HG03064 (cell line): ENCODE results near the gene GPRASP1.

Experiments
- ATAC-seq: cut with Tn5 transposase; IDR thresholded peaks from one replicate; pipeline ENCODE4 v1.9.1; 2021; ENCODE audit warnings: low read depth; ENCODE audit not compliant: unreplicated experiment

Gene GPRASP1

DNA sequence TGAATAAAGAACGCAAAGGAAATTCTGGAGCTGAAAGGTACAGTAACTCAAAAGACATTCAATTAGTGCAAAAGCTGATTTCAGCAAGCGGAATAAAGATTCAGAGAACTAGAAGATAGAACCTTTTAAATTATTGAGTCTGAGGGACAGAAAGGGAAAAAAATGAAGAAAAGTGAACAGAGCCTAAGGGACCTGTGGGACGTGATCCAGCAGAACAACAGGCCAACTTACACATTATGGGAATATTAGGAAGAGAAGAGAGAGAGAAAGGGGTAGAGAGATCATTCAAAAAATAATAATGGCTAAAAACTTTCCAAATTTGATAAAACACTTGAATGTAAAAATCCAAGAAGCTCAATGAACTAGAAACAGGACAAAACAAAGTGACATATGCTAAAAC, 43.5 kb downstream of the GPRASP1 start:
- no peak for ATAC-seq

DNA sequence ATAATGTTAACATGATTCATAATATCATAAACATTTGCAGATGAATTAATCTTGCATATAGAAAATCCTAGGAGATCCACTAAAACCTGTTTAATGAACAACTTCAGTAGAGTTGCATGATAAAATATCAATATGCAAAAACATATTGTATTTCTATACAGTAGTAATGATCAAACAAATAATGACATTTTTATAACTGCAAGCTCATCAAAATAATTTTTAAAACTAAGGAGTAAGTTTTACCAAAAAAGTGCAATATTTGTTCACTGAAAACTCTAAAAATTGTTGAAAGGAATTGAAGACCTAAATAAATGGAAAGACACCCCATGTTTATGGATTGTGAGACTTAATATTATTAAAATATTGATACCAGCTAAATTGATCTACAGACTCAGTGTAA, 45.0 kb downstream of the GPRASP1 start:
- ATAC-seq, result no peak

DNA sequence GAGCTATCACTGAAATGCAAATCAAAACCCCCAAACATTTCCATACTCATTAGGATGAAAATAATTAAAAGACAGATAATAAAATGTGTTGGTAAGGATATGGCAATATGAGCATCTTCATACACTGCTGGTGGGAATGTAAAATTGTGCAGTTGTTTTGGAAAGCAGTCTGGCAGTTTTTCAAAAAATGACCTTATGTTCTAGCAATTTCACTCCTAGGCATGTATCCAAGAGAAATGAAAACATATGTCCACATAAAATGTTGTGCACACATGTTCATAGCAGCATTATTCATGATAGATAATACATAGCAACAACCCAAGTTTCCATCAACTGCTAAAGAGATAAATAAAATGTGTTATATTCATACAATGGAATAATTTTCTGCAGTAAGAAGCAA, 46.2 kb downstream of the GPRASP1 start:
- ATAC-seq, result no peak
